HG03378 (cell line): ENCODE data around the gene WDR89.
"Not testable (repeated sequence)": the region's sequence is repeated elsewhere in the genome, so short reads cannot be mapped to it uniquely, and the experiment has no call there.

ENCODE experiments used
- ATAC-seq: cut with Tn5 transposase; IDR thresholded peaks from one replicate; pipeline ENCODE4 v1.9.1; 2021; ENCODE audit warnings: mild to moderate bottlenecking, moderate library complexity; ENCODE audit not compliant: unreplicated experiment

The WDR89 gene

DNA sequence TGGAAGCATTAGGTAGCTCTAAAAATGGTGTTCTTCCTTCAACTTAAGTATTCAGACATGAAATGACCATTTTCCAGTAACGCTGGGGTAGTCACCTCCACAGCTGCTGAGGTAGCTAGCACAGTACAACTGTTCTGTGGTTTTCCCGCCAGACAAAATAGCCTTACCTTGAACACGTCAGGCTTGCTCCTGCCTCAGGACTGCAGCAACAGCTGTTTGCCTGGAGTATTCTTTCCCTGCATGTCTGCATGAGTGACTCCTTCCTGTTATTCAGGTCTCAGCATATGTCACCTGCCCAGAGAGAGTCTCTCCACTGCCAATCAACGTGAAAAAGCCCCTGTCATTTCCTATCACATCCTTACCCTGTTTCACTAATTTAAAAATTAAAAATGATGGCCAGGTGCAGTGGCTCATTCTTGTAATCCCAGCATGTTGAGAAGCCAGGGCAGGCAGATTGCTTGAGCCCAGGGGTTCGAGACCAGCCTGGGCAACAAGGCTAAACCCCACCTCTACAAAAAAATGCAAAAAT is 37.9 kb downstream of the WDR89 start:
- ATAC-seq: no peak

DNA sequence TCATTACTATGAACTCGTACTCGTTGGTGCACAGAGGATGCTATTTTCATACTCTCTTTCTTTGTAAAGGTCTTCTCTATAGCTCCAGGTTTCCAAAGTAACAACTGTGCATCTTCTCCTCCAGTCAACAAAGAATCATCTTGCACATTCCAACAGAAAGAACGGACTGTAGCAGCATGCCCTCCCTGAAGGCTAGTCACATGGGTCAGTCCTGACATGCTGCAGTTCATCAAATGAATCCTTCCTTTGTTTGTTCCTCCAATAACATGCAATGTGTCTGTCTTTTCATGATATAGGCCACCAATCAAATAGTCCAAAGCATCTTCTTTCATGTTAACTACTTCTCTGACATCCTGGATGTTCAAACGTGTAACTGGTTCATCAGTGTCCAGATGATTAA is 42.9 kb downstream of the WDR89 start:
- ATAC-seq: no peak

DNA sequence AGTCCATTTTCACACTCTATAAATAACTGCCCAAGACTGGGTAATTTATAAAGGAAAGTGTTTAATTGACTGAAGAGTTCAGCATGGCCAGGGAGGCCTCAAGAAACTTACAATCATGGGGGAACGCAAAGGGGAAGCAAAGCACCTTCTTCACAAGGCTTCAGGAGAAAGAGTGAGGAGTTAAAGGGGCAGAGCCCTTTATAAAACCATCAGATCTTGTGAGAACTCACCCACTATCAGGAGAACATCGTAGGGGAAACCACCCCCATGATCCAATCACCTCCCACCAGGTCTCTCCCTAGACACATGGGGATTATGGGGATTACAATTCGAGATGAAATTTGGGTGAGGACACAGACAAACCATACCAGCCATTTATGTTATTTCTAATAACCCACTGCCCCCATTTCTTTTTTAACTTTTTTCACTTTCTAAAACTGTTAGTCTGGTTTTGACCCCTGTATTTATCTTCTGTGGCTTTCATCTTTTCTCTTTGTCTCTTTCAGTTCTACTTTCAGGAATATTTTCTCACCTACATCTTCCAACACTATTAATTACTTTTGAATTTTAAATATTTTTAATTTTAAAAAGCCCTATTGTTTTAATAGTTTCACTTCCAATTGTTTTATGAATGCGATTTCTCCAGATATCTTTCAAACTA is 44.5 kb downstream of the WDR89 start:
- ATAC-seq: no peak

DNA sequence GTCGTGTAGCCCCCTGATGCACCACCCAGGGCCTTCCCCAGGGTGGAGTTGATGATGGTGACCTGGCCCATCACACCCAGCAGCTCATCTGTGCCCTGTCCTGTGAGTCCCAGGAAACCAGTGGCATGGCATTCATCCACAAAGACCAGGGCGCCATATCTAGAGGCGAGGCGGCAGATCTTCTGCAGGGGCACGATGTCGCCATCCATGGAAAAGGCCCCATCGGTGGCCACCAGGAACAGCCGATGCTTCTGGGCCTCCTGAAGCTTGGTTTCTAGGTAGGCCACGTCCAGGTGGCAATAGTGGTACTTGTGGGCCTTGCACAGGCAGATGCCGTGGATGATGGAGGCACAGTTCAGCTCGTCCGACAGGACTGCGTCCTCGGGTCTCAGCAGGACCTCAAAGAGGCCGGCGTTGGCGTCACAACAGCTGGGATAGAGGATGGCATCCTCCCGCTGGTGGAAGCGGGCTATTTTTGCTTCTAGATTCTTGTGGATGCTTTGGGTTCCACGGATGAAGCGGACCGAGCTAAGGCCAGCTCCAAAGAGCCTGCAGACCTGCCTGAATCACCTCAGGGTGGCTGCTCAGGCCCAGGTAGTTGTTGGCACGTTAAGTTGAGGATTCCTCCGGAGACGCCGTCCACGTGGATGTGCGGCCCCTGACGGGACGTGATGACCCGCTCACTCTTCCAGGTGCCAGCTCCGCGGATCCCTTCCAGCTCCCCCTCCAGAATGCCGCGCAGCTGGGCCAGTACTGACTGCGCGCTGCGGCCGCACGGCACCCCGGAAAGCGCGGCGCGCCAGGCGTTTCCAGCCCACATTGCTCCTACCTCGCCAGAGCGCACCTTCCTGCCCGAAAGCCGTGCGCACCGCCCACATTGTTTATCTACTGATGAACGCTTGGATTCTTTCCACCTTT is 47.0 kb downstream of the WDR89 start:
- ATAC-seq: no peak

DNA sequence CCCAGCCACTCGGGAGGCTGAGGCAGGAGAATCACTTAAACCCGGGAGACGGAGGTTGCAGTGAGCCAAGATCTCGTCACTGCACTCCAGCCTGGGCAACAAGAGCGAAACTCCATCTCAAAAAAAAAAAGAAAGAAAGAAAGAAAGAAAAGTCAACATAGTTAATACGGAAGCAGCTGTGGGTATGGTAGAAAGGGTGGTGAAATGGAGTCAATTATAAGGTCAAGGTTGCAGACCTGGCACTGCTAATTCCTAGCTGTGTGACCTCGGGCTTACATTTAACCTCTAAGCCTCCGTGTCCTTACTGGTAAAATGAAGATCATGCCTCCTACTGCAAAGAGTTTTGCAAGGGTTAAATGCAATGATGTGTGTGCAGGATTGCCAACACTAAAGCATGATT is 58.6 kb downstream of the WDR89 start:
- not testable (repeated sequence) for ATAC-seq

DNA sequence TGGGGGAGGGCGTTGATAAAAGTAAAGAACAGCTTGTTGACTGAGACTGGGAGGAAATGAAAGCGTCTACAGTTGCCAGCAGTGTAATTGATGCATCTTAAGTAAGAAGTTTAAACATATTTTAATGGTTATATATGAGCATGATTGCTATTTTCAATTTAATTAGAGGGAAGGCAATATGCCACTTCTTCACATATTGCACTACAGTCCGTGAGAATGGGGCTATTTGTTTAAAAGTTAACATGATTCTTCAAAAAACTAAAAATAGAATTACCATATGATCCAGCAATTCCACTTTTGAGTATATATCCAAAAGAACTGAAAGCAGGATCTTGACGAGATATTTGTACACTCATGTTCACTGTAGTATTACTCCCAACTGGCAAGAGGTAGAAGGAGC is 60.2 kb downstream of the WDR89 start:
- no peak for ATAC-seq

DNA sequence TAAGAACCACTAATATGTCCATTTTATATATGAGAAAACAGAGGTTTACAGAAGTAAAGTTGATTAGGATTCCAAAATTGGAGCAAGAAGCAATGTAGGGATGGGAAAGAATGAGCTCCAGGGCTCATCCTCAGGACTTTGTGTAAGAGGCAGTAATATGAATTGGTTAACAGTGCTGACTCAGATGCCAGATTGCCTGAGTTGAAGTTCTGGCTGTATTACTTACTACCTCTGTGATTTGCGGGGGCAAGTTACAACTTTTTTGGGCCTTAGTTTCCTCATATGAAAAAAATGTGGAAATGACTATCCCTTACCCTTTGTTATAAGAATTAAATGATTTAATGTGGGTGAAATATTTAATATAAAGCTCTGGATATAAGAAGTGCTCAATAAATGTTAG is 63.4 kb downstream of the WDR89 start:
- ATAC-seq: no peak

DNA sequence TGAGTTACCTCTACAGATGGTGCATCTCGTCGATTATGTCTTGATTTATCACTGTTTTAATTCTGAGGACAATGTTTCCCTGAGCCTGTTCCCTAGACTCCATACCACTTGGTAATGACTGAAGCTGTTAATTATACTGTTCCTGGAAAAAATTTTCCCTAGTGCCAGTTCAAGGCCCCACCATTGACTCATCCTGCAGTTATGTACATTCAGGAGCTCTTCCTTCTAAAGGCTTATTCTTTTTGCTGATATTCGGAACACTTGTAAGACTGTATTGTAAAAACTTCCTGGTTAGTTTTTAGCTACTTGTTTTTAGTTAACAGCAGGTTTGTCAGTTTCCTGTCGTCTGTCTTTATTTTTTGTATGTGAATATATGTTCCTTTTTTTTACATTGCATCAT is 68.1 kb downstream of the WDR89 start:
- ATAC-seq: no peak

DNA sequence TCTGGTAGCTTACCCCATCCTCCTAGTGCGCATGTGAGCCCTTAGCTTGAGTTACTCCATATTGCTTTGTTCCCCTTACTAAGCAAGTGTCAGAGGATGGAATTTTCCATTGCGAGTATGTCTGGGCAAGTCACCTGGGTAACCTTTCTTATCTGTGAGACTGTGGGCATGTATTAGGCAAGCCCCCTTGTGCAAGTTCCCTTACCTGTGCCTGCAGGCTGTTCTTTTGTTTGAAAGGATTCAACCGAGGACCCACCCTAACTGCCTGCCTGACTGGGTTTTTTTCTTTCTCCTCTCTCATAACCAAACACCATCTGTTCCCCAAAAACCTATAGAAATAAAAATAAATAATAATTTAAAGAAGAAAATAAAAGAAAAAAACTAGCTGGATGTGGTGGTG is 76.2 kb downstream of the WDR89 start:
- no peak for ATAC-seq

DNA sequence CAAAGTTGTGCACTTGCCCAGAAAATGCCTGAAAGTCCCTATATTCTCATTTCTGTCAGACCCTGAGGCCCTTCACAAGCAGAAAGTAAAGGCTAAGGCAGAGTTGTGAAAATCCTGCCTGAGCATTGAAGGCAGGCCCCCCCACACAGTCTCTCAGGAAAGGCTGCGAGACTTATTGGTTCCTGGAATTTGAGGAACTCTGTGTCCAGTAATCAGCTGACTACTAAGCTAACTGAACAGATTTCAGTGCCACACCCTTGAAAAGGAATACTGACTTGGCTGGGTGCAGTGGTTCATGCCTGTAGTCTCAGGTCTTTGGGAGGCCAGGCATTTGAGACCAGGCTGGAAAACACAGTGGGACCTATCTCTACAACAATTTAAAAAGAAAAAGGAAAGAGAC is 77.4 kb downstream of the WDR89 start:
- no peak for ATAC-seq

DNA sequence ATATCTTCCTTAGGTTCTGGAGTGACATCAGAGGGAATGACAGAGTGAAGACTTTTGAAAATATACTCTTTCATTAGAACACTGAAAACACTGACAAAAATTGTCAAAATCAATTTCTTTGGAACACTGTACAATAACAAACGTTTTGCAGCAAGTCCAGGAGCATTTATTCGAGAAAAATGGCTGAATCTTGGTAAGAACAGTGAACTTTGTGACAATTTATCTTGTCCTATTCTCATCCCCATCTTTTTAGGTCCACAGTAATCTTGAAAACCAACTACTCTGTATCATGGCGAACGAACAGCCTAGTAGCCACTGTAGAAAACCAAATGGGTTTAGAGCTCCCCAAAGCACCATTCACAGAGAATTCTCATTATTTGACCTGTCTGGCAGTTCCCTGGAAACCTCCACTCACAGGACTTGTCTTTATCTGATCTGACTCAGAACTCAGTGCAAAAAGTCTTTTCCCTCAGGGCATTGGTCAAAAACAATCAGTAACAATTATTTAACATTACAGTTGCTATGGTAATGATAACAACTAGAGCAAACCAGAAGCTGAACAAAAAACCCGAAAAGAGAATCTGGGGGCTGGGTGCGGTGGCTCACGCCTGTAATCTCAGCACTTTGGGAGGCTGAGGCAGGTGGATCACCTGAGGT is 78.2 kb downstream of the WDR89 start:
- no peak for ATAC-seq

DNA sequence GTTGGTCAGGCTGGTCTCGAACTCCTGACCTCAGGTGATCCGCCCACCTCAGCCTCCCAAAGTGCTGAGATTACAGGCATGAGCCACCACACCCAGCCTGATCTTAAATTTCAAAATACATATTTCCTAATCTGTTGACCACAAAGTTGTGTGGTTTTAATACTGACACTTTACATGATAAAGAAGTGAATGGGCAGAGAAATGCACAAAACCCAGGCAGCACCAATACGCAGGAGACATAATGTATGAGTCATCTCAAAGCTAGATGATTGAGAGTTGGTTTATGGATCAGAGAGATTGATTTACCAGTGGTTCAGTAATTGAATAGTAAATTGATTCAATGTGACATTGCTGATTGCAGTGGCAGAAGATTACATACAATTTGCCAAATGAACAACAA is 79.3 kb downstream of the WDR89 start:
- ATAC-seq: no peak

DNA sequence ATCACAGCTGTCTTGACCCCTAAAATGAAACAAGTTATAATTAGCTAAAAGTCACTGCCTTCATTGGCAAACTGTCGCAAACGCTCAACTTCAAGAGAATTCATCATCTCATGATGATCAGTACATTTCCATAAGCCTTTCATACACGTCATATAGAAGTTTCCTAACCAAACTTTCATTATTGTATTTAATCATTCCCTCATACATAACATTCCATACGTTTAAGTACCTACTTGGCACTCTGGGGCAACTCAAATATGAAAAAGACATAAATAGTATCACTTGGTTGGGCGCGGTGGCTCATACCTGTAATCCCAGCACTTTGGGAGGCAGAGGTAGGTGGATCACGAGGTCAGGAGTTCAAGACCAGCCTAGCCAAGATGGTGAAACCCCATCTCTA is 86.1 kb downstream of the WDR89 start:
- no peak for ATAC-seq

DNA sequence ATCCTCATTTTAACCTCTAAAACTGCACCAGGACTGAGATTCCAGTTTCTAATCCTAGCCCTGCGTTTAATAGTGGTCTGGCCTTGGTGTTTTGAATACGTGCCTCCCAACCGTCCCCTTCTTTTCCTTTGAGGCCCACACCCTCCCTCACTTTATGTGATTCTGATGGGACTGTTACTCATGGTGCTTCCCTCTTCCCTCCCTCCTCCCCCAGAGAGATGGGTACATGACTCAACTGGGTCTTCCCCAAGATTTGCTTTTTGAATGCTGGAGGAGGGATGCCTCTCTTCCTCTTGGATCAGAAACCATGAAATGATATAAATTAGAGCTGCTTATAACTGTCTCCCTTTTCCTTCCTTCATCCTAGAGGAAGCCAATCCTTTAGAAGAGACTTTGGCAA is 90.3 kb downstream of the WDR89 start:
- ATAC-seq: no peak

DNA sequence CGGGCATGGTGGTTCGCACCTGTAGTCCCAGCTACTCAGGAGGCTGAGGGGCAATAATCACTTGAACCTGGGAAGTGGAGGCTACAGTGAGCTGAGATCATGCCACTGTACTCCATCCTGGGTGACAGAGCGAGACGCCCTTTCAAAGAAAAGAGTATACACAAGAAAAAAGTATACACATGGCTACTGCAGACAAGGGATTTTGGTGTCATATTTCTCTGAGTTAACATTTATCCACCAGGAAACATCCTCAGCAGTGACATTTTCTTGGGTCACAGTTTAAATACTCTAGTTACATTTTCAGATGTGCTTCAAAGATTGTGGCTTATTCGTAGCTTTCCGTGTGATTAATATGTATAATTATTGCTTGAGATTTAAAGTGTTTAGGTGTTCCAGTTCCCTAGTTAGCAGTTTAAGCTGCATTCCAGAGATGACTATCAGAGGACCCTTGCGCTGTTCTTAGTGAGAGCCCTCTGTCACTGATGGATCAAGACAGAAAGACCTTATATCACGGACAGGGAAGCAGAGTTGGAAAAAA is 93.8 kb downstream of the WDR89 start:
- ATAC-seq: no peak
